Measurements from ENCODE around the gene PIR.
A peak's percentile ranks its signal among the peaks of the same experiment; 100 is the strongest.

PIR gene

GRCh38 chrX:15475486-15475885, 17.6 kb downstream of the PIR start:
- no peak for DNase-seq

- DNase-seq: no peak
Measured at GRCh38 chrX:15475021-15475420, 18.1 kb downstream of the PIR start.

- no peak for DNase-seq
Measured at GRCh38 chrX:15474028-15474427, 19.1 kb downstream of the PIR start.

GRCh38 chrX:15472531-15472930, 20.6 kb downstream of the PIR start:
- DNase-seq: no peak

GRCh38 chrX:15471028-15471427, 22.1 kb downstream of the PIR start:
- DNase-seq: peak; percentile 48

GRCh38 chrX:15469613-15470012, 23.5 kb downstream of the PIR start:
- DNase-seq: no peak

GRCh38 chrX:15468036-15468435, 25.1 kb downstream of the PIR start:
- DNase-seq: no peak

GRCh38 chrX:15465896-15466651, 27.1 kb downstream of the PIR start:
- no peak for DNase-seq

GRCh38 chrX:15465347-15465746, 27.8 kb downstream of the PIR start:
- no peak for DNase-seq

- DNase-seq: no peak
Measured at GRCh38 chrX:15464704-15465103, 28.4 kb downstream of the PIR start.

GRCh38 chrX:15451913-15452312, 41.2 kb downstream of the PIR start:
- DNase-seq: no peak

- DNase-seq: no peak
Measured at GRCh38 chrX:15448010-15448639, 45.0 kb downstream of the PIR start.

GRCh38 chrX:15441464-15441863, 51.7 kb downstream of the PIR start:
- DNase-seq: no peak

GRCh38 chrX:15438332-15438731, 54.8 kb downstream of the PIR start:
- no peak for DNase-seq

- DNase-seq: no peak
Measured at GRCh38 chrX:15437724-15438123, 55.4 kb downstream of the PIR start.

- no peak for DNase-seq
Measured at GRCh38 chrX:15435836-15436619, 57.1 kb downstream of the PIR start.

- no peak for DNase-seq
Measured at GRCh38 chrX:15434205-15434604, 58.9 kb downstream of the PIR start.

- no peak for DNase-seq
Measured at GRCh38 chrX:15430584-15430983, 62.5 kb downstream of the PIR start.

- no peak for DNase-seq
Measured at GRCh38 chrX:15430076-15430475, 63.1 kb downstream of the PIR start.

- no peak for DNase-seq
Measured at GRCh38 chrX:15425024-15425423, 68.1 kb downstream of the PIR start.

GRCh38 chrX:15418707-15419181, 74.4 kb downstream of the PIR start:
- no peak for DNase-seq

- no peak for DNase-seq
Measured at GRCh38 chrX:15418041-15418706, 75.0 kb downstream of the PIR start.

Data from CD4-positive, alpha-beta T cell treated with Interleukin-4 for 4 hours (primary cell).